ENCODE measurements around the gene SLC41A1.
"Not testable (repeated sequence)": the region's sequence is repeated elsewhere in the genome, so short reads cannot be mapped to it uniquely, and the experiment has no call there.

SLC41A1 gene

GRCh38 chr1:205812878-205813754 lies at the start of gene SLC41A1:
Gene SLC41A1, minus strand, starts transcription at chr1:205813198. Its CDS starts 2,757 bp downstream, at chr1:205810441.
- peak; percentile 48 to 94 for DNase-seq

GRCh38 chr1:205861540-205861939 lies 48.5 kb upstream of the SLC41A1 start:
- DNase-seq: no peak

GRCh38 chr1:205858141-205858961 lies 45.4 kb upstream of the SLC41A1 start:
- no peak for DNase-seq

- DNase-seq: not testable (repeated sequence)
Observed at GRCh38 chr1:205857501-205857900, 44.5 kb upstream of the SLC41A1 start.

GRCh38 chr1:205856433-205856832 lies 43.4 kb upstream of the SLC41A1 start:
- DNase-seq: no peak

GRCh38 chr1:205852969-205853368 lies 40.0 kb upstream of the SLC41A1 start:
- no peak for DNase-seq

GRCh38 chr1:205851993-205852392 lies 39.0 kb upstream of the SLC41A1 start:
- no peak for DNase-seq

GRCh38 chr1:205849619-205850355 lies 36.8 kb upstream of the SLC41A1 start, which contains the start of gene PM20D1:
Gene PM20D1, minus strand, starts transcription at chr1:205850132. Its CDS starts 60 bp downstream, at chr1:205850072.
- DNase-seq: no peak

GRCh38 chr1:205843036-205843859 lies 30.2 kb upstream of the SLC41A1 start:
- no peak for DNase-seq

GRCh38 chr1:205842229-205842628 lies 29.2 kb upstream of the SLC41A1 start:
- no peak for DNase-seq

- peak in 1 of 2 donors; percentile 33 for DNase-seq
Observed at GRCh38 chr1:205840146-205840923, 27.3 kb upstream of the SLC41A1 start.

GRCh38 chr1:205837382-205837970 lies 24.5 kb upstream of the SLC41A1 start:
- DNase-seq: no peak

- DNase-seq: no peak
Observed at GRCh38 chr1:205834751-205835150, 21.8 kb upstream of the SLC41A1 start.

GRCh38 chr1:205832326-205832751 lies 19.3 kb upstream of the SLC41A1 start:
- no peak for DNase-seq

- DNase-seq: no peak
Observed at GRCh38 chr1:205827623-205828022, 14.6 kb upstream of the SLC41A1 start.

- no peak for DNase-seq
Observed at GRCh38 chr1:205826995-205827394, 14.0 kb upstream of the SLC41A1 start.

GRCh38 chr1:205826016-205826806 lies 13.2 kb upstream of the SLC41A1 start:
- no peak for DNase-seq

GRCh38 chr1:205824180-205824579 lies 11.2 kb upstream of the SLC41A1 start:
- no peak for DNase-seq

- DNase-seq: not testable (repeated sequence)
Observed at GRCh38 chr1:205823260-205823659, 10.3 kb upstream of the SLC41A1 start.

- no peak for DNase-seq
Observed at GRCh38 chr1:205822397-205822796, 9.4 kb upstream of the SLC41A1 start.
